ENCODE data around the gene MBD3. TPM values are rescaled to one million over a fixed set of nuclear protein-coding genes. Genes with fewer than 3 reads are reported as not detected.

MBD3 gene
- total RNA-seq, 2 experiments from 2014 or later: 67.7 to 71.4 TPM

- H3K4me3 Mint-ChIP-seq: no peak overlapping the region
- intact Hi-C loops (cut with micrococcal nuclease): no loop called here
- ChIA-PET CTCF (interaction anchor here (0.6 kb wide), 1 partner anchor 43 kb away, joined by 3 read pairs; no protein-coding TSS in a partner anchor), POLR2A (no interaction called here)
- no peak for DNase-seq
- peaks cover 8% of the 10 kb centered on the region for H3K36me3 Mint-ChIP-seq
- H3K4me1 Mint-ChIP-seq (ENCODE audit: low read depth): no peaks in the 10 kb centered on the region
- H3K9me3 Mint-ChIP-seq: no peaks in the 10 kb centered on the region
- H3K27ac Mint-ChIP-seq: no peak overlapping the region
- H3K27me3 Mint-ChIP-seq: no peaks in the 10 kb centered on the region
Observed at GRCh38 chr19:1627194-1627593, 34.5 kb upstream of the MBD3 start.

GRCh38 chr19:1626417-1627010 lies 33.8 kb upstream of the MBD3 start:
- no peak overlapping the region for H3K4me3 Mint-ChIP-seq
- H3K9me3 Mint-ChIP-seq: no peaks in the 10 kb centered on the region
- intact Hi-C loops (cut with micrococcal nuclease): no loop called here
- DNase-seq: no peak
- ChIA-PET POLR2A (no interaction called here), CTCF (interaction anchor here (0.6 kb wide), 1 partner anchor 44 kb away, joined by 3 read pairs; no protein-coding TSS in a partner anchor)
- peaks cover 8% of the 10 kb centered on the region for H3K36me3 Mint-ChIP-seq
- H3K27me3 Mint-ChIP-seq: no peaks in the 10 kb centered on the region
- H3K4me1 Mint-ChIP-seq (ENCODE audit: low read depth): no peaks in the 10 kb centered on the region
- H3K27ac Mint-ChIP-seq: no peak overlapping the region

- ChIA-PET POLR2A (no interaction called here), CTCF (interaction anchor here (0.8 to 1.8 kb wide), 3 partner anchors 16 to 48 kb away, joined by 3 to 4 read pairs (median 4); partner anchors contain the start of gene MBD3)
- H3K4me1 Mint-ChIP-seq (ENCODE audit: low read depth): no peaks in the 10 kb centered on the region
- intact Hi-C loops (cut with micrococcal nuclease): no loop called here
- H3K36me3 Mint-ChIP-seq: peaks cover 8% of the 10 kb centered on the region
- H3K4me3 Mint-ChIP-seq: no peak overlapping the region
- no peak overlapping the region for H3K27ac Mint-ChIP-seq
- no peaks in the 10 kb centered on the region for H3K27me3 Mint-ChIP-seq
- peak; percentile 65 for DNase-seq
- no peaks in the 10 kb centered on the region for H3K9me3 Mint-ChIP-seq
Observed at GRCh38 chr19:1624458-1624857, 31.8 kb upstream of the MBD3 start.

- Mint-ChIP-seq H3K36me3 (peaks cover 13% of the 10 kb centered on the region), H3K4me1 (ENCODE audit: low read depth) (peaks cover 5% of the 10 kb centered on the region), H3K9me3 (no peaks in the 10 kb centered on the region), H3K27me3 (no peaks in the 10 kb centered on the region), H3K27ac (no peak overlapping the region), H3K4me3 (no peak overlapping the region)
- no peak for DNase-seq
- ChIA-PET POLR2A (no interaction called here), CTCF (no interaction called here)
- intact Hi-C loops (cut with micrococcal nuclease): no loop called here
Observed at GRCh38 chr19:1622541-1622940, 29.9 kb upstream of the MBD3 start.

GRCh38 chr19:1622007-1622406 lies 29.3 kb upstream of the MBD3 start:
- CTCF ChIA-PET: interaction anchor here (0.7 kb wide), 1 partner anchor 51 kb away, joined by 3 read pairs; no protein-coding TSS in a partner anchor
- no peak for DNase-seq
- H3K27me3 Mint-ChIP-seq: no peaks in the 10 kb centered on the region
- H3K4me1 Mint-ChIP-seq (ENCODE audit: low read depth): peaks cover 10% of the 10 kb centered on the region
- POLR2A ChIA-PET: no interaction called here
- intact Hi-C loops (cut with micrococcal nuclease): no loop called here
- peaks cover 13% of the 10 kb centered on the region for H3K36me3 Mint-ChIP-seq
- H3K4me3 Mint-ChIP-seq: no peak overlapping the region
- H3K27ac Mint-ChIP-seq: no peak overlapping the region
- no peaks in the 10 kb centered on the region for H3K9me3 Mint-ChIP-seq

- intact Hi-C loops (cut with micrococcal nuclease): no loop called here
- CTCF ChIA-PET: interaction anchor here (0.7 kb wide), 1 partner anchor 51 kb away, joined by 3 read pairs; no protein-coding TSS in a partner anchor
- no peak overlapping the region for H3K4me3 Mint-ChIP-seq
Observed at GRCh38 chr19:1621574-1621973, 28.9 kb upstream of the MBD3 start.

GRCh38 chr19:1621021-1621420 lies 28.4 kb upstream of the MBD3 start:
- peaks cover 17% of the 10 kb centered on the region for H3K4me1 Mint-ChIP-seq (ENCODE audit: low read depth)
- intact Hi-C loops (cut with micrococcal nuclease): no loop called here
- no peaks in the 10 kb centered on the region for H3K27me3 Mint-ChIP-seq
- no peak for DNase-seq
- CTCF ChIA-PET: no interaction called here
- peaks cover 16% of the 10 kb centered on the region for H3K36me3 Mint-ChIP-seq
- no peak overlapping the region for H3K4me3 Mint-ChIP-seq
- H3K27ac Mint-ChIP-seq: no peak overlapping the region
- POLR2A ChIA-PET: no interaction called here
- H3K9me3 Mint-ChIP-seq: no peaks in the 10 kb centered on the region

More at GRCh38 chr19:1621574-1621973, 28.9 kb upstream of the MBD3 start:
- Mint-ChIP-seq H3K27ac (no peak overlapping the region), H3K9me3 (no peaks in the 10 kb centered on the region), H3K27me3 (no peaks in the 10 kb centered on the region), H3K4me1 (ENCODE audit: low read depth) (peaks cover 15% of the 10 kb centered on the region), H3K36me3 (peaks cover 16% of the 10 kb centered on the region)
- DNase-seq: no peak
- POLR2A ChIA-PET: no interaction called here

- H3K27me3 Mint-ChIP-seq: no peaks in the 10 kb centered on the region
- H3K27ac Mint-ChIP-seq: no peak overlapping the region
- DNase-seq: no peak
- intact Hi-C loops (cut with micrococcal nuclease): no loop called here
- peaks cover 17% of the 10 kb centered on the region for H3K36me3 Mint-ChIP-seq
- peaks cover 17% of the 10 kb centered on the region for H3K4me1 Mint-ChIP-seq (ENCODE audit: low read depth)
- no peak overlapping the region for H3K4me3 Mint-ChIP-seq
- ChIA-PET CTCF (no interaction called here), POLR2A (no interaction called here)
- no peaks in the 10 kb centered on the region for H3K9me3 Mint-ChIP-seq
Observed at GRCh38 chr19:1620502-1620901, 27.8 kb upstream of the MBD3 start.

GRCh38 chr19:1619703-1620102 lies 27.0 kb upstream of the MBD3 start:
- Mint-ChIP-seq H3K4me1 (ENCODE audit: low read depth) (peaks cover 17% of the 10 kb centered on the region), H3K36me3 (peaks cover 19% of the 10 kb centered on the region)

GRCh38 chr19:1619094-1619439 lies 26.4 kb upstream of the MBD3 start:
- no peak for DNase-seq
- peaks cover 17% of the 10 kb centered on the region for H3K4me1 Mint-ChIP-seq (ENCODE audit: low read depth)
- H3K9me3 Mint-ChIP-seq: no peaks in the 10 kb centered on the region
- H3K27ac Mint-ChIP-seq: no peak overlapping the region
- H3K27me3 Mint-ChIP-seq: no peaks in the 10 kb centered on the region
- no peak overlapping the region for H3K4me3 Mint-ChIP-seq
- intact Hi-C loops (cut with micrococcal nuclease): no loop called here
- peaks cover 21% of the 10 kb centered on the region for H3K36me3 Mint-ChIP-seq
- ChIA-PET POLR2A (no interaction called here), CTCF (no interaction called here)

More at GRCh38 chr19:1619703-1620102, 27.0 kb upstream of the MBD3 start:
- intact Hi-C loops (cut with micrococcal nuclease): no loop called here
- Mint-ChIP-seq H3K27ac (no peak overlapping the region), H3K4me3 (no peak overlapping the region), H3K27me3 (no peaks in the 10 kb centered on the region), H3K9me3 (no peaks in the 10 kb centered on the region)
- POLR2A ChIA-PET: no interaction called here
- CTCF ChIA-PET: no interaction called here
- no peak for DNase-seq

- Mint-ChIP-seq H3K27me3 (no peaks in the 10 kb centered on the region), H3K36me3 (peaks cover 21% of the 10 kb centered on the region), H3K27ac (peak overlapping the region; percentile 19), H3K4me1 (ENCODE audit: low read depth) (peaks cover 17% of the 10 kb centered on the region), H3K9me3 (no peaks in the 10 kb centered on the region), H3K4me3 (no peak overlapping the region)
- ChIA-PET CTCF (no interaction called here), POLR2A (no interaction called here)
- intact Hi-C loops (cut with micrococcal nuclease): no loop called here
- DNase-seq: peak; percentile 42
Observed at GRCh38 chr19:1618157-1619093, 25.8 kb upstream of the MBD3 start.

GRCh38 chr19:1616875-1617274 lies 24.2 kb upstream of the MBD3 start:
- Mint-ChIP-seq H3K9me3 (no peaks in the 10 kb centered on the region), H3K4me1 (ENCODE audit: low read depth) (peaks cover 17% of the 10 kb centered on the region), H3K27ac (peak overlapping the region; percentile 83), H3K36me3 (peaks cover 28% of the 10 kb centered on the region), H3K4me3 (no peak overlapping the region), H3K27me3 (no peaks in the 10 kb centered on the region)
- intact Hi-C loops (cut with micrococcal nuclease): no loop called here
- DNase-seq: peak; percentile 36
- CTCF ChIA-PET: interaction anchor here (1.0 to 1.5 kb wide), 3 partner anchors 35 to 221 kb away, joined by 3 to 6 read pairs (median 5); partner anchors contain the start of gene TCF3
- POLR2A ChIA-PET: no interaction called here
